MCF 10A (cell line): ENCODE results near the gene NBL1. TPM values are rescaled to one million over a fixed set of nuclear protein-coding genes. Genes with fewer than 3 reads are reported as not detected.

ENCODE experiments used
- BruUV-seq: library from RNA; stranded (reverse); fragments of 400-500 nt; replicated peaks from 2 replicates; lab custom pipeline; 2021; lab: Mats Ljungman, UMichigan
- CTCF ChIA-PET: fragments of 300-600 bp; sonication (Branson Sonifier 250); formaldehyde crosslinking; extraction: SDS; loops from one replicate; lab custom pipeline; 2021; ENCODE audit warnings: antibody characterized with exemption, inconsistent platforms; lab: Yijun Ruan, JAX
- POLR2A ChIA-PET: fragments of 300-600, 350-650 bp; sonication (Branson Sonifier 250); formaldehyde crosslinking; extraction: SDS; loops from one replicate; lab custom pipeline; 2020; ENCODE audit warnings: antibody characterized with exemption, inconsistent platforms; lab: Yijun Ruan, JAX
- DNase-seq: peaks from one replicate; pipeline ENCODE4 v3.0.0-alpha.2; 2018; ENCODE audit not compliant: unreplicated experiment
- H3K27ac Mint-ChIP-seq: one replicate; pipeline ENCODE4 v1.8.0; 2022; ENCODE audit warnings: mild to moderate bottlenecking, low read depth, mixed read lengths; ENCODE audit not compliant: unreplicated experiment
- H3K27me3 Mint-ChIP-seq: one replicate; pipeline ENCODE4 v1.8.0; 2022; ENCODE audit warnings: mixed read lengths; ENCODE audit not compliant: insufficient read depth, unreplicated experiment
- H3K36me3 Mint-ChIP-seq: one replicate; pipeline ENCODE4 v1.8.0; 2022; ENCODE audit warnings: mild to moderate bottlenecking, moderate library complexity, mixed read lengths; ENCODE audit not compliant: insufficient read depth, unreplicated experiment
- H3K4me1 Mint-ChIP-seq: one replicate; pipeline ENCODE4 v1.8.0; 2022; ENCODE audit warnings: mixed read lengths; ENCODE audit not compliant: insufficient read depth, unreplicated experiment
- H3K4me3 Mint-ChIP-seq: one replicate; pipeline ENCODE4 v1.8.0; 2022; ENCODE audit warnings: mild to moderate bottlenecking, moderate library complexity, mixed read lengths; ENCODE audit not compliant: unreplicated experiment
- H3K9me3 Mint-ChIP-seq: one replicate; pipeline ENCODE4 v1.8.0; 2022; ENCODE audit warnings: mixed read lengths; ENCODE audit not compliant: unreplicated experiment
- CTCF ChIP-seq: fragments of 200-600 bp; IDR thresholded peaks from one replicate; pipeline ENCODE4 v1.8.0; 2022; ENCODE audit warnings: antibody characterized with exemption, mild to moderate bottlenecking; ENCODE audit not compliant: unreplicated experiment
- intact Hi-C: fragments of 100-400 bp; cut with micrococcal nuclease; formaldehyde crosslinking; loops from 2 replicates; pipeline ENCODE4 v1.14.1; 2022
- total RNA-seq: library from RNA; stranded (reverse); gene quantifications from 2 replicates; pipeline ENCODE4 v1.2.3, GENCODE V29; 2022

Gene NBL1
- total RNA-seq, 1 experiment from 2014 or later: 70.4 TPM

- BruUV-seq: no TSS peak
- ChIA-PET CTCF (no interaction called here), POLR2A (no interaction called here)
- DNase-seq: no peak
- no peaks in the 10 kb centered on the region for H3K4me1 Mint-ChIP-seq
- no peaks in the 10 kb centered on the region for H3K36me3 Mint-ChIP-seq
- H3K27me3 Mint-ChIP-seq: peaks cover 52% of the 10 kb centered on the region
- no peak for TF ChIP-seq CTCF
- intact Hi-C loops: no loop called here
- H3K4me3 Mint-ChIP-seq: peak overlapping the region; percentile 52
- no peaks in the 10 kb centered on the region for H3K9me3 Mint-ChIP-seq
- no peak overlapping the region for H3K27ac Mint-ChIP-seq
Observed at GRCh38 chr1:19665496-19666465, 21.7 kb downstream of the NBL1 start.

GRCh38 chr1:19668888-19669287 is 24.8 kb downstream of the NBL1 start:
- Mint-ChIP-seq H3K4me3 (no peak overlapping the region), H3K27me3 (peaks cover 55% of the 10 kb centered on the region), H3K36me3 (no peaks in the 10 kb centered on the region), H3K4me1 (no peaks in the 10 kb centered on the region), H3K9me3 (no peaks in the 10 kb centered on the region), H3K27ac (no peak overlapping the region)
- intact Hi-C loops: no loop called here
- TF ChIP-seq CTCF: no peak
- CTCF ChIA-PET: interaction anchor here (0.8 to 1.2 kb wide), 2 partner anchors 36 to 42 kb away, joined by 4 to 6 read pairs; no protein-coding TSS in a partner anchor
- BruUV-seq: no TSS peak
- no peak for DNase-seq
- POLR2A ChIA-PET: no interaction called here

GRCh38 chr1:19670787-19671186 is 26.7 kb downstream of the NBL1 start:
- no peaks in the 10 kb centered on the region for H3K9me3 Mint-ChIP-seq
- no peak for TF ChIP-seq CTCF
- no peaks in the 10 kb centered on the region for H3K4me1 Mint-ChIP-seq
- H3K4me3 Mint-ChIP-seq: no peak overlapping the region
- H3K27me3 Mint-ChIP-seq: peaks cover 51% of the 10 kb centered on the region
- no TSS peak for BruUV-seq
- intact Hi-C loops: no loop called here
- DNase-seq: no peak
- H3K36me3 Mint-ChIP-seq: no peaks in the 10 kb centered on the region
- no peak overlapping the region for H3K27ac Mint-ChIP-seq
- POLR2A ChIA-PET: no interaction called here
- CTCF ChIA-PET: interaction anchor here (0.7 to 3.9 kb wide), 3 partner anchors 9 to 686 kb away, joined by 3 to 33 read pairs (median 4); no protein-coding TSS in a partner anchor

GRCh38 chr1:19672237-19672636 is 28.1 kb downstream of the NBL1 start:
- Mint-ChIP-seq H3K9me3 (no peaks in the 10 kb centered on the region), H3K4me1 (peaks cover 9% of the 10 kb centered on the region), H3K4me3 (no peak overlapping the region), H3K27me3 (peaks cover 36% of the 10 kb centered on the region), H3K27ac (no peak overlapping the region), H3K36me3 (no peaks in the 10 kb centered on the region)
- TF ChIP-seq CTCF: no peak
- intact Hi-C loops: no loop called here
- BruUV-seq: no TSS peak
- no peak for DNase-seq
- POLR2A ChIA-PET: interaction anchor here (1.1 to 1.2 kb wide), 2 partner anchors 10 to 11 kb away, joined by 5 to 6 read pairs; no protein-coding TSS in a partner anchor
- CTCF ChIA-PET: interaction anchor here (3.9 kb wide), 1 partner anchor 11 kb away, joined by 33 read pairs; no protein-coding TSS in a partner anchor
